Measurements from ENCODE around the gene STPG2. TPM values are rescaled to one million over a fixed set of nuclear protein-coding genes. Genes with fewer than 3 reads are reported as not detected.

The STPG2 gene
- 0.09 and 0.14 TPM in 2 replicates for total RNA-seq

GRCh38 chr4:98143001-98143899 is at the start of gene STPG2:
Gene STPG2 (minus strand): TSS chr4:98143476.

Other genes starting within 250 kb of the STPG2 start
- gene RAP1GDS1, start 117.9 kb upstream of the STPG2 start, total RNA-seq: 37.4 and 38.7 TPM in 2 replicates